Posterior vena cava (tissue), 2 donors: ENCODE data around the gene BIK. TPM values are rescaled to one million over a fixed set of nuclear protein-coding genes. Genes with fewer than 3 reads are reported as not detected.
A peak's percentile ranks its signal among the peaks of the same experiment; 100 is the strongest.

Experiments used
- DNase-seq: peaks from one replicate; pipeline ENCODE4 v3.0.0-alpha.2; 2020; ENCODE audit warnings: low spot score
- intact Hi-C, 2 donors: fragments of 100-400 bp; cut with DNase I; formaldehyde crosslinking; loops; one replicate each; pipeline versions ENCODE4 v1.14.1 to v1.14.2; 2022 to 2023
- total RNA-seq, 2 donors: library from RNA; stranded (reverse); fragmentation: NEBNext Ultra II Directional; extraction: Animal tissue kit (Norgen Biotek cat#: 25700); gene quantifications; one replicate each; pipeline ENCODE4 v1.2.1, GENCODE V29; 2021
- donor health status: DM: yes; HTN: yes; CAD: no.
- donor health status: DM: yes; HTN: yes; CAD: no.

BIK gene
- total RNA-seq, 2 donors from 2014 or later: not detected

DNA sequence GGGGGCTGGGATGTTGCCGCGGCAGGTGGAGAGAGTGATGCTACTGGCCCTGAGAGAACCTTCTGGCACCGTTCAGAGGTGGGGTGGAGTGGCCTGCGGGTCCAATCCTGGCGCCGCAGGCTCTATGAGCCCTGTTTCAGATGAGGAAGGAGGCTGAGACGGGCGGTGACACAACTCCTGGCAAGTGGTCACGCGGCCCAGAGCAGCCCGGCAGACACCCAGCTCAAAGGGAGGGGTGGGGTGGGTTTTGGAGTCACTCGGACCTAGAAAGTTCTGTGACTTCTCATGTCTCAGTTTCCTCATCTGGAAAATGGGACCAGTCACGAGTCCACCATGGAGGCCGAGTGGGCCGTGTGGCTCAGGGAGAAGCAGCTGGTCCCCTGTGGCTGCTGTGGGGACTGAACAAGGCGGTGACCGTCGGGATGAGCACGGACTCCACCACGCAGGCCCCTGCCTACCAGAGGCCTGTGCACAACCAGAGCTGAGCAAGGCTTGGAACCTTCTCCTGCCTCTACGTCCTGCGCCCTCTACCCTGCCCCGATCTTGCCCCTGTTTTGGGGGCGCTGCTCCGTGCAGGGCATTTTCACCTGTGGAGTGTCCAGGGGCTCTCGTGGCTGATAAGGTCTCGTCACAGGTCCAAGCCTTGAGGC, 44.5 kb downstream of the BIK start:
- intact Hi-C loops: loop anchor here in 1 of 2 donors (5.0 kb wide), 1 partner anchor 1157 kb away; the partner anchor contains the start of gene SHISAL1
- peak; percentile 92 for DNase-seq

DNA sequence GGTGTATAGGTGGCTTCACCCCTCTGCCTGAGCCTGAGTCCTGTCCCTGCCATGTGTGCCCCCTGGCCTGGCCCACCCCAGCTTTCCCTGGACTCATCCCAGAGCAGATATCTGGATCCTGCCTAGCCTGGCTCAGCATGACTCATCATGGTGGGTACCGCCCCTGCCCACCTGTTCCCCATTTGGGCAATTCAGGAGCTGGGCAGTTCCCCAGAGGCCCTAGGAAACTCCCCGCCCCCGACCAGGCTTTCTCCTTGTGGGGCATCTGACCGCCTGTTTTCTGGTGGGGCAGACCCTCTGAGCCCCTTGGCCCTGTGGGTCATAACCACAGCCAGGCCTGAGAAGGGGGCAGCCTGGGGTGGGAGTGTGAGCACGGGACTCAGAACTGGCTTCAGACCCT, 45.2 kb downstream of the BIK start:
- intact Hi-C loops: loop anchor here in 1 of 2 donors (1.0 kb wide), 1 partner anchor 42 kb away; no protein-coding TSS in a partner anchor
- no peak for DNase-seq

DNA sequence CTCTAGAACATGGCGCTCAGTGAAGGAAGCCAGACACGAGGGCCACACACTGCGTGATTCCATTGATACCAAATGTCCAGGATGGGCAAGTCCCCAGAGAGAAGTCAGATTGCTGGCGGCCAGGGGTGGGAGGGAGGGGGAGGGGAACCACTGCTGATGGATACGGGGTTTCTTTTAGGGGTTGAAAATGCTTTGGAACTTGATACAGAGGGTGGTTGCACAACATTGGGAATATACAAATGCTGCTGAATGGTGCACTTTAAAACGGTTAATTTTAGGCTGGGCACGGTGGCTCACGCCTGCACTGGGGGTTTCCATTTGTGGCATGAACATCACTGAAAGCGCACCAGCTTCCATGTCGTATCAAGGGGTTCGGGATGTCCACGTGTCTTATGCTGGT, 45.9 kb downstream of the BIK start:
- intact Hi-C loops: loop anchor here in 1 of 2 donors (1.0 kb wide), 1 partner anchor 41 kb away; no protein-coding TSS in a partner anchor
- no peak for DNase-seq

DNA sequence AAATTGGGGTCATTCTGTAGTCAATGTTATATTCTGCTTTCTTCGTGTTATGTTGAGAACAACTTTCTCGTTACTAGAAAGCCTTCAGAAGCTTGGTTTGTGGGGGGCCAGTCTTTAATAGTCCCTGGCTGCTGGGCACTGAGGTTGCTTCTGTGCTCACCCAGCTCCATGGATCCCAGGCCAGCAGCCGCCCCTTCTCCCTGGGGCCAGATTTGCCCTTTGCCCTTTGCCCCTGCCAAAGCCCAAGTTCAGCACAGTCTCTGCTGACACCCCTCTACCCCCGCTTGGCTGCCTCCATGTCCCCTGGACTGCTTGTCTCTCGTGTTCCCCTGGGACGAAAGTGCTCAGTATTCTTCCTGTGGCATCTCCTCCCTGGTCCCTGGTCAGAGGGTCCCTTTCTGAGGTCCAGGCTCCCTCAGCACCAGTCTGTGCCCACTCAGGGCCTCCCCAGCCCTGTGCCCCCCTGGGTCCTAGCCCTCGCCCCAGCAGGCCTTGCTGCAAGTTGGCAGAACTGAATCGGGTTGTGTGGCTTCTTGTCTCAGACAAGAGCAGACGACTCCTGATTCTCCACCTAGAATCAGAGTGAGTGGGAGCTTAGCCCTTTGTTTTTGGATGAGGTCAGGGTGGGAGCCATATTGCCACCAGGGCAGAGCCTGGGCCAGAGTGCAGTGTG, 47.5 kb downstream of the BIK start:
- intact Hi-C loops: no loop called here
- DNase-seq: no peak

DNA sequence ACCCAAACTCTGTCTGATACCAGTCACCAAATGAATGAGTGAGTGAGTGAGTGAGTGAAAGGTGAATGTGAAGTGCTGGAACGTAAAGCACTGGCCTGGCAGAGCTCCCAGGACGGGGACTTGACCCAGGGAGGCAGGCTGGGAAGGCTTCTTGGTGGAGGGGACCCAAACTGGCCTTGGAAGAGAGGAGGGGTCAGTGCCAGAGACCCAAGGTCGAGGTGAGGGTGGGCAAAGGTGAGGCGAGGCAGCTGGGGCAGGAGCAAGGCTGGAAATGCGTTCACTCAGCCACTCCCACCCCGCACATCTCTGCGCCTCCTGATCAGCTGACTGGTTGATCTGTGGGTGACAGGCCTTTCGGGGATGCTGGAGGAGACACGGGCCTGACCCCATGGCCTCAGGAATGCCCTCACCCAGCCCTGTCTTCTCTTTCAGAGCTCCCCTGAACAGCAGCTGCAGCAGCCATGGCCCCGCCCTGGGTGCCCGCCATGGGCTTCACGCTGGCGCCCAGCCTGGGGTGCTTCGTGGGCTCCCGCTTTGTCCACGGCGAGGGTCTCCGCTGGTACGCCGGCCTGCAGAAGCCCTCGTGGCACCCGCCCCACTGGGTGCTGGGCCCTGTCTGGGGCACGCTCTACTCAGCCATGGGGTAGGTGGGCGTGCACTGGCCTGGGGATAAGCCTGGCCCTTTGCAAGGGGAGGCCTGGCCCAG, 48.4 kb downstream of the BIK start:
- no peak for DNase-seq
- intact Hi-C loops: no loop called here

DNA sequence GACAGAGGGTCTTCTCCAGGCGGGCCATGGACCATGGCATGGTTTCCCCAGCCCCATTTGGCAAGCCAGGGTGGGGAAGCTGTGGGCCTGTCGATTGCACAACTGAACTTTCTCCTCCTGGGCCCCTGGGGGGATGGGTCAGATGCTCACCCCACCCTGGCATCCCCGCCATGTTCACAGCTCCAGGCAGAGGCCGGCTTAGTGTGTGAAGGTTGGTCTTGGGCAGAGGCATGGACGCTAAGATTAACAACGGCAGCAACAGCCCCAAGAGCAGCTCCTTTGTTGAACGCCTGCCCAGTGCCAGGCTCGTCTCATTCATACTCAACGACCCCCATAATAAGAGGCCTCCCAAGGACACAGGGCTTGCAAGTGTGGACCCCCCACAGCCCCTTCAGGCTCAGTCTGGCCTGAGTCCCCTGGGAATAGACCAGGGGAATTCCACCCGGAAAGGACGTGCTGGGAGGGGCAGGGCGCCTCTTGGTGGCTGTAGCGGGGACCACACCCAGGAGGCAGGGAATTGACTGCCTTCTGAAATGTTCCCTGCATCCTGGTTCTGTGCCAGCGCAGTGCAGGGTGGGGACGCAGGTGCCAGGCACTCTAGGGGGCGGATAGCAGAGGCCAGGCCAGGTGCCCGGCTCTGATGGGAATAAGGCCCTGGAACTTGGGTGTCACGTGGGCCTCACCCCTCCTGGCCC, 49.1 kb downstream of the BIK start:
- no peak for DNase-seq
- intact Hi-C loops: no loop called here

DNA sequence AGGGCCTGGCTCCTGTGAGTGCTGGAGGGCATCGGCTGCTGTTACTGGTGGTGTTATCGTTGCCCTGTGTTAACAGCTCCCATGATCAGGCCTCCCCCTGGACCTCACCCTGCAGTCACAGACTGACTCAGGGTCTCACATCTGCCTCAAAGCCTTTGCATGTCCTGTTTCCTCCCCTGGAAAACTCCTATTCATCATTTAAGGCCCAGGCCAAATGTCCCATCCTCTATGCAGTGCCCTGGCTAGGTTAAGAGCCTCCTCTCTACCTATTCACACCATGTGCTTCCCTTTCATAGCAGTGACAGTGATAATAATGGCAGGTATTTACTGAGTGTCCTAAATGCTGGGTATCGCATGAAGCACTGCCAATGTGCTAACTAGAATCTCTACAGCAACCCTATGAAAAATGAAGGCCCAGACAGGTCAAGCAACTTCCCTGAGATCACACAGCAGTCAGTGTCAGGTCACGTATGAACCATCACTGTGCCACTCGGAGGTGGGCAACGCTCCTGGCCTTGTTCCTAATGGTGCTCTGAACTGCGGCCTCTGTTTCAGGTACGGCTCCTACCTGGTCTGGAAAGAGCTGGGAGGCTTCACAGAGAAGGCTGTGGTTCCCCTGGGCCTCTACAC, 50.1 kb downstream of the BIK start:
- DNase-seq: no peak
- intact Hi-C loops: no loop called here

DNA sequence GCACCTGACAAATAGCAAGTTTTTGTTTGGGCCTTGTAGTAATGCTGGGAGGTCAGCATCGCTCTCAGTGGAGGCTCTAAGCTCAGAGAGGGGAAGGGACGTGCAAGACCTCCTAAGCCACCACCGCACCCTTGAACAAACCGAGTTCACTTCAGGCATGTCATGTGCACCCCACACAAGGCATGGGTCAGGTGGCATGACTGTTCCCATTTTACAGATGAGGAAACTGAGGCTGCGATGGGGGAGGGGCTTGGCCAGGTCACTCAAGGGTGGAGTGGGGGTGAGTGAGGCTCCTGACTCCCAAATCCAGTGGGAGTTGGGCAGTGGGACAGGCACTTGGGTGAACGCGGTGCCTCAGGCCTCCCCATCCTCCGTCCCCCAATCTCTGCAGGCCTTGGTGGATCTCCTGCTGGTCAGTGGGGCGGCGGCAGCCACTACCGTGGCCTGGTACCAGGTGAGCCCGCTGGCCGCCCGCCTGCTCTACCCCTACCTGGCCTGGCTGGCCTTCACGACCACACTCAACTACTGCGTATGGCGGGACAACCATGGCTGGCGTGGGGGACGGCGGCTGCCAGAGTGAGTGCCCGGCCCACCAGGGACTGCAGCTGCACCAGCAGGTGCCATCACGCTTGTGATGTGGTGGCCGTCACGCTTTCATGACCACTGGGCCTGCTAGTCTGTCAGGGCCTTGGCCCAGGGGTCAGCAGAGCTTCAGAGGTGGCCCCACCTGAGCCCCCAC, 52.0 kb downstream of the BIK start:
- intact Hi-C loops: no loop called here
- peak; percentile 79 for DNase-seq

DNA sequence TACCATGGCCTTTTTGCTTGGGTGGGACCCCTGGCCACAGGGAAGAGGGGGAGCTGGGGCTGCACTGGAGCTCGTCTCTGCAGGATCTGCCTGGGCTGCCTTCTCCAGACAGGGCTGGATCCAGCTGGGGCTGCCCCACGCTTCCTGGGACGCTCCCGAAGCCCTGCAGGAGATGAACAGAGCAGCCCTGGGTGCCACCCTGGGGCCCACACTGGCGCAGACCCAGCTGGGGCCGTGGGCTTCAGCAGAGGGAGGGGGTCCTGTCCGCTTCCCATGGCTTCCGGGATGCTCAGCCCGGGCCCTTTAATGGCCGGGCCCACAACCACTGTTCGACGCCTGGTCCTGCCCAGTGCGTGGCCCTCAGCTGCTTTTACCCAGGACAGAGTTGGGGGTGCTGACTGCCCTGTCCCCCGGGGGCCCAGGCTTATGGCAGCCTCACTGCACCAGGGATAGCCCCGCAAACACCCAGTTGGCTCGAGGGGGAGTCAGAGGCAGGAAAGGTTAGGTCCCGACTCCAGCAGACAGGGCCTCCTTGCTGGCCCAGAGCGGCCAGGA, 52.8 kb downstream of the BIK start:
- DNase-seq: no peak
- intact Hi-C loops: no loop called here

DNA sequence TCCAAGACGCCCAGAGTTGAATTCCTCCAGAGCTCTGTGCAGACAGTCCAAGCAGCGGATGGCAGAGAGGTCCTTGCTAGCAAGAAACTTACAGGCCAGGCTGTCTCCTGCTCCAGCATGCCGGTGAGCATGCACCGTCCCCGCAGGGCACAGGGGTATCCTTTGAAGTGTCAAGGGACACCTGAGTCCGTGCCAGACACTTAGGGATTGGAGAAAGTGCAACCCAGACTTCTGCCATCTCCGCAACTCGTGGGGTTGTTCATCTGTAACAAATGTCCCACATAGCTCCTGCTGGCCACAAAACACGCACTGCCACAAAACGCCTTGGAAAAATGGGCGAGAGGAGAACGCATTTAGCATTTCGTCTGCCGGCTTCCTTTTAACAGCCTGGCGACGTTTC, 54.1 kb downstream of the BIK start:
- DNase-seq: no peak
- intact Hi-C loops: no loop called here

DNA sequence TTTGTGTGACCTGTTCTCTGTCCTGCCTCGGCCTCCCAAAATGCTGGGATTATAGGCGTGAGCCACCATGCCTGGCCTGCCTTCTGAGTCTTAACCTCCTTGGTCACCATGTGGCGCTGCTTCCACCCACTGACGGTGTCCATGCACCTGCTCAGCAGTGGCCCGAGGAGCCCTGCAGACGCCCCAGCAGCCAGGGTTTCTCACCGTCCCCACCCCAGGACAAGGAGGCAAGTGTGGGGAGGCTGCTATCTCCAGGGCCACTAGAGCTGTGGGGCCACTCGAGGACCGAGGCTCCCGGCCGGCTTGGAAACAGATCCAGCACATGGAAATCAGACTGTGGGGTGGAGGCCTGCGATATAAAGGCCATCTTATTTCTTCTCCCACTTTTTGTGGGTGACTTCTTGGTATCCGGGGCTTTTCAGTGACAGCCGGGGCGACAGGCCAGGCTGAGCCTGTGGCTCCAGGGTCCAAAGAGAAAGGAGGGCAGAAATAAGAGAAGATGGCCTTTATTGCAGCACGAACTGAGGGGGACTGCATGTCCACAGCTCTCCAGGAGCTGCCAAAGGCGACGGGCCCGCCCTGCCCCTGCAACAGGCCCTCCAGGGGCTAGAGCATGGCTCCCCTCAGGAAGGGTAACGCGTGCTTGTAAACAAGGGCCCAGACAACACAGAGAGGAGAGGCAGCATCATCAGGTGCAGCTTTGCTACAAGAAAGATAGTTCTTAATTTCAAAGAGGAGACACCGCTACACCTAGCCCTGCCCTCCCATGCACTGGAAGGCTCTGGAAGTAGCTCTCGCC, 55.8 kb downstream of the BIK start:
- no peak for DNase-seq
- intact Hi-C loops: no loop called here

DNA sequence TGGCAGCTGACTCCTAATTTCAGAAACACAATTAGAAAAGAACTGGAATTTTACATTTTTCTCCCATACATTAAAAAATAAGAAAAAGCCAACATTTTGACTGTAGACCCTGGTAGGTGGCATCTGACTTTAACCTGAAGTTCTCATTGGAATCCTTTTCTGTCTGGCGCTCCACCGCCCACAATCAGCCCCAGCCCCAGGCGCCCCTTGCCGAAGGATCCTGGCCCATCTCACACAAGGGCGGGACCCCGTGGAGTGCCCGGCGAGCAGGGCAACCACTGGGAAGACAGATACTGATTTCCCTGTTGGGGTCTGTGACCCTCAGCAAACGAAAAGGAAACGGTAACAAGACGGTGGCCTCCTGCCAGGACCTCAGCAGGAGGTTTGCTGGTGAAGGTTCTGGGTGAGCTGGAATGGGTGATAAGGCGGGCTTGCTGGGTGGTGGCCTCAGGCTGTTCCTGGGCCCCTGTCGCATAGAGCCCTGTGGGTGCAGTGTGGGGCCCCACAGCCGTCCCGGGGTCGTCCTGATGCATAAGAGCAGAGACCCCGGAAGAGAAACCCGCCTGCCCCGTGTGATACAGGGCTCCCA, 56.5 kb downstream of the BIK start:
- DNase-seq: no peak
- intact Hi-C loops: no loop called here

DNA sequence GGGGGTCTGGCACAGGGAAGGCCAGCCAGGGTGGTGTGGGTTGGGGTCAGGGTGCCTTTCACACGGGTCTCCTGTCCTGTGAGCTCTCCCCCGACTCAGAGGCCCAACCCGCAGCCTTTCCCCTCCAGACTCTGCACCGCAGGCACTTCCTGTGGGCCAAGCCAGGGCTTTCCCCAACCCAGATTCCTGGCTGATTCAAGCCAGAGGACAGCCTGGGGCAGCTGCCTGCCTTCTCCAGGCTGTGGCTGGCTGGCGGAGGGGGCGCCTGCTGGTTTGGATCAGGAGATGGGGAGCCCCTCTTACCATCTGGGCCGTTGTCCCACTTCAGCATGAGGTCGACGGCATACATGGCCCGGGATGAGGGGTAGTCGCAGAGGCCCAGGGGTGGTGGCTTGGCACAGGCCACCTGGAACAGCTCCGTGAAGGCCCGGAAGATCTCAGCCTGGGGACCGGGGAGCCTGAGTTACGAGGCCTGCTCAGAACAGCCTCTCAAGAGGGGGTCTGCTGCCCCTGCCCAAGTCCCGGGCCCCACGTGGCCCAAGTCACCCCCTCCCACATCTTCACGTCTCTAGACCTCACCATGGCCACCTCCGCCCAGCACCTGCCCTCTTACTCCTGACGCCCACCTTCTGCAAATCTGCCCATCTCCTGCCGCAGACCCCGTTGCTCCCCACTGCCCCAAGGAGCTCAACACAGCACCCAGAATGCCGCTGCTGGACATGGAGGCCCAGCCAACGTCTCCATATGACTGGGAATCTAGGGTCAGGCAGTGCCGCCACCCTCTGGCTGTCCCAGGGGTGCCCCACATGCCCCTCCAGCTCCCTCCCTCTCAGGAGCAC, 58.1 kb downstream of the BIK start:
- intact Hi-C loops: no loop called here
- DNase-seq: no peak

DNA sequence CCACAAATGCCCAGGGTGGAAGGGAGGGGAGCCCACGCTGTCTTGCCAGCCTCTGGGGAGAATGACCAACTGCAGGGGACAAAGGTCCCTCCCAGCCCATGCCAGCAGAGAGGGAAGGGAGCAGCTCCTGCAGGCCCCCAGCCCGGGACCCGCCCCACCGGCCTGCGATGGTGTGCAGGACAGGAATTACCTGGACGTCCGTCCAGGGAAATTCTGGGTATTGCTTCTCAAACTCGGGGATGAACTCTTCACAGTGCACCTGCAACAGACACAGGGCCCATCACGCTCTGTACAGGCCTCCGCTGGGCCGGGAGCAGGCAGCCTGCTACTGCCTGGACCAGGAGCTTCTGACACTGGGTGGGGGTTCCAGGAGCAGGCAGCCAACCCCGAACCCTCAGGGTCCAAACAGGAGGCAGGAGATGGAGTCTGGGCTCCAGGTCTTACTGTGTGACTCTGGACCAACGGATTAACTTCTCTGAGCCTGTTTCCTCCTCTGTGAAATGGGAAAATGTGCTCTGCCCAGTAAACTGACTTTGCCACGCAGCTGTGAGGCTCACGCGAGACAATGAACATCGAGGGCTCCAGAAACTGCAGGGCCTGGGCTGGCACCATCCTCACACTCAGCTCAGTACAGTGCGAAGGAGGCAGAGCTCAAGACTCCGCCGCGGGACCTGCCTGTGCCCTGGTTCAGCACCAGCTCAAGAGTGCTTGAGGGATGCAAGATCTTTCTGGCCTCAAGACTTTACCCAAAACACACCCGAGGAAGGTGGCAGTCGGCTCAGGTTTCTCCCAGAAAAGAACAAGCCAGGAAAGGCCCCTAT, 59.0 kb downstream of the BIK start:
- no peak for DNase-seq
- intact Hi-C loops: no loop called here

DNA sequence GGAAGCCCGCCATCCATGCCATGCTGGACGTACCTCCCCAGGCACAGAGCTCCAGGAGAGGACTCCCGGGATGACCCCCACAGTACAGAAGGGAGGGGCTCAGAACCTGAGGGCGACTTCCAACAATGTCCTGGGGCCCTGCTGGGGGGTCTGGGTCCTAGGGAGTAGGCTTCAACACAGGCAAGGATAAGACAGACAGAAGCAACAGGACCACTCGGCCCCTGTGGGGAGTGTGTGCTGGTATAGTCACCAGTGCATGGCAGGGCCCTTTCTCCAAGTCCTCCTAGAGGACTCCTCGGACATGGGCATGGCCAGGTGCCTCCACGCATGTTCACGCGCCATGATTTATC, 59.6 kb downstream of the BIK start:
- intact Hi-C loops: no loop called here
- no peak for DNase-seq

DNA sequence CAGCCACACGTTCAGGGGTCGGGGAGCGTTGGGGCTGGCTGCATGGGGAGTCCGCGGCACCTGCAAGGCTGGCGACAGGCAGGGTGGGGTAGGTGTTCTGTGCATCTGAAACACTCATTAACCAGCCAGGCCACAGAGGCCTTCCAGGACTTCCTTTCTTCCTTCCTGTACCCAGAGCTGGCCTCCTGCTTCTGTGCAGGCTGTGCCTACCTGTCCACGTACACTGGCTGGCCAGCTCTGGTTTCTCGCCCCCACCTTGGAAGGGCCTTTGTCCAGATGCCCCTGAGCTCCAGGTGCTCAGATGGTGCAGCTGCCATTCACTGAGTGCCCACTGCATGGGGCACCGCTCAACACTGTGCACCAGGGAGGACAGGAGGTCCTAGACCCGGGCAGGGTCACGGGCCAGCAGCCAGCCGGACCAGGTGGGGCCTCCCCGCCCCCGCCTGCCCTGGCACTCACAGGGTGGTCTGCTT, 60.5 kb downstream of the BIK start:
- intact Hi-C loops: no loop called here
- peak; percentile 70 for DNase-seq
